Activated naive CD4-positive, alpha-beta T cell treated with anti-CD3 and anti-CD28 coated beads, Interleukin-2, amount 10 ng/mL, durations not matched to agents 7 days and 5 days (primary cell): Measurements from ENCODE around the gene OR5AU1.
"Not testable (repeated sequence)": the region's sequence is repeated elsewhere in the genome, so short reads cannot be mapped to it uniquely, and the experiment has no call there.

ENCODE experiments used
- CTCF ChIA-PET: fragments of 350-600 bp; sonication (Branson Sonifier 250); formaldehyde crosslinking; loops from one replicate; lab custom pipeline; 2021; ENCODE audit warnings: antibody characterized with exemption; lab: Charles Lee
- DNase-seq: peaks from one replicate; pipeline ENCODE4 v3.0.0-alpha.2; 2020
- H3K27ac Mint-ChIP-seq: one replicate; pipeline ENCODE4 v1.8.0; 2021; ENCODE audit warnings: mild to moderate bottlenecking, moderate library complexity, mixed read lengths
- H3K27me3 Mint-ChIP-seq: one replicate; pipeline ENCODE4 v1.8.0; 2021; ENCODE audit warnings: mild to moderate bottlenecking, mixed read lengths
- H3K36me3 Mint-ChIP-seq: one replicate; pipeline ENCODE4 v1.8.0; 2021; ENCODE audit warnings: mixed read lengths
- H3K4me1 Mint-ChIP-seq: one replicate; pipeline ENCODE4 v1.8.0; 2021; ENCODE audit warnings: mixed read lengths
- H3K4me3 Mint-ChIP-seq: one replicate; pipeline ENCODE4 v1.8.0; 2021; ENCODE audit warnings: mild to moderate bottlenecking, moderate library complexity, mixed read lengths
- H3K9me3 Mint-ChIP-seq: one replicate; pipeline ENCODE4 v1.8.0; 2021; ENCODE audit warnings: mixed read lengths

OR5AU1 gene

GRCh38 chr14:21158175-21158574 is 2.3 kb upstream of the OR5AU1 start:
- peaks cover 43% of the 10 kb centered on the region for H3K27me3 Mint-ChIP-seq
- H3K4me1 Mint-ChIP-seq, H3K9me3 Mint-ChIP-seq, H3K4me3 Mint-ChIP-seq, CTCF ChIA-PET, H3K27ac Mint-ChIP-seq, H3K36me3 Mint-ChIP-seq, DNase-seq: not testable (repeated sequence)

DNA sequence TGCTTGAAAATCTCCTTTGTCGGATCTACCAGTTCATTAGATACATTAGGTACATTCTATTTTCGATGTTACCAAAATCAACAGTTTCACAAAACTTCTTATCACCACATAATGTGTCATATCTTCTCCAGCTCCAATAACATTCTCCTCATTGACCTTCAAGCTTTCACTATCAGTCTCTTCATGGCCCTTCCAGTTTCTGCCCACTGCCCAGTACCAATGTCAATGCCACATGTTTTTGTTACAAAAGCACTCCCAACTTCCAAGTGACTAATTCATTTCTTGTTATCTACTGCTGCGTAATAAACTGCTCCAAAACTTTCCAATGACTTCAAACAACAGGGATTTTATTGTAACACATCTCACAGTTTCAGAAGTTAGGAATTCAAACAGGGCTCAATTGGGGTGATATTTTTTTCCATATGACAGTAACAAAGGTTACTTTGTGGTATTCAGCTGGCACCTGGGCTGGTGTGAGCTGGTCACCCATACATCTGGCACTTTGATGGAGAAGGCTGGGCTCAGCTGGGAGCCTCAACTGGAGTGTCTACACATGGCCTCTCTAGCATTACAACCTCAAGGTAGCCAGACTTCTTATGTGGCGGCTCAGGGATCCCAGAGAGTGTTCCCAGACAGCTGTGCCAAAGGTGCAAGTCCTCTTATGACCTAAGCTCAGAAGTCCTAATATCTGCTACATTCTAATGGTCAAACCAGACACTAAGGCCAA is 6.1 kb downstream of the OR5AU1 start:
- Mint-ChIP-seq H3K27ac (no peak overlapping the region), H3K36me3 (no peaks in the 10 kb centered on the region), H3K4me1 (no peaks in the 10 kb centered on the region), H3K27me3 (peaks cover 17% of the 10 kb centered on the region), H3K4me3 (no peak overlapping the region), H3K9me3 (peaks cover 11% of the 10 kb centered on the region)
- DNase-seq, result no peak
- CTCF ChIA-PET, result interaction anchor here (0.9 to 1.1 kb wide), 2 partner anchors 11 to 81 kb away, joined by 3 read pairs; no protein-coding TSS in a partner anchor

- no peaks in the 10 kb centered on the region for H3K4me1 Mint-ChIP-seq
- CTCF ChIA-PET, result interaction anchor here (1.0 kb wide), 1 partner anchor 130 kb away, joined by 3 read pairs; no protein-coding TSS in a partner anchor
- H3K27me3 Mint-ChIP-seq, result peaks cover 7% of the 10 kb centered on the region
- H3K9me3 Mint-ChIP-seq, result peaks cover 12% of the 10 kb centered on the region
- H3K27ac Mint-ChIP-seq, result no peak overlapping the region
- no peaks in the 10 kb centered on the region for H3K36me3 Mint-ChIP-seq
- no peak for DNase-seq
- no peak overlapping the region for H3K4me3 Mint-ChIP-seq
Observed at GRCh38 chr14:21145437-21145836, 10.4 kb downstream of the OR5AU1 start.

- no peak overlapping the region for H3K4me3 Mint-ChIP-seq
- H3K9me3 Mint-ChIP-seq, result peaks cover 12% of the 10 kb centered on the region
- no peak for DNase-seq
- no peaks in the 10 kb centered on the region for H3K4me1 Mint-ChIP-seq
- no peaks in the 10 kb centered on the region for H3K36me3 Mint-ChIP-seq
- peaks cover 7% of the 10 kb centered on the region for H3K27me3 Mint-ChIP-seq
- CTCF ChIA-PET, result no interaction called here
- H3K27ac Mint-ChIP-seq, result no peak overlapping the region
Observed at GRCh38 chr14:21142357-21142756, 13.5 kb downstream of the OR5AU1 start.

- Mint-ChIP-seq H3K4me1 (no peaks in the 10 kb centered on the region), H3K27ac (no peak overlapping the region), H3K9me3 (no peaks in the 10 kb centered on the region), H3K27me3 (no peaks in the 10 kb centered on the region), H3K36me3 (no peaks in the 10 kb centered on the region), H3K4me3 (no peak overlapping the region)
- no peak for DNase-seq
- CTCF ChIA-PET, result interaction anchor here (0.8 to 1.3 kb wide), 3 partner anchors 8 to 70 kb away, joined by 3 read pairs; no protein-coding TSS in a partner anchor
Observed at GRCh38 chr14:21136024-21136423, 19.8 kb downstream of the OR5AU1 start.

GRCh38 chr14:21133901-21134300 is 22.0 kb downstream of the OR5AU1 start:
- Mint-ChIP-seq H3K9me3 (no peaks in the 10 kb centered on the region), H3K4me3 (no peak overlapping the region), H3K27ac (no peak overlapping the region), H3K36me3 (no peaks in the 10 kb centered on the region), H3K4me1 (no peaks in the 10 kb centered on the region), H3K27me3 (peaks cover 7% of the 10 kb centered on the region)
- no peak for DNase-seq
- CTCF ChIA-PET, result no interaction called here

- CTCF ChIA-PET, result interaction anchor here (0.6 to 1.2 kb wide), 2 partner anchors 18 to 109 kb away, joined by 3 to 5 read pairs; no protein-coding TSS in a partner anchor
- Mint-ChIP-seq H3K4me3 (no peak overlapping the region), H3K27ac (no peak overlapping the region), H3K9me3 (peaks cover 4% of the 10 kb centered on the region), H3K4me1 (no peaks in the 10 kb centered on the region), H3K36me3 (no peaks in the 10 kb centered on the region), H3K27me3 (peaks cover 21% of the 10 kb centered on the region)
- DNase-seq, result no peak
Observed at GRCh38 chr14:21123429-21123828, 32.4 kb downstream of the OR5AU1 start.

DNA sequence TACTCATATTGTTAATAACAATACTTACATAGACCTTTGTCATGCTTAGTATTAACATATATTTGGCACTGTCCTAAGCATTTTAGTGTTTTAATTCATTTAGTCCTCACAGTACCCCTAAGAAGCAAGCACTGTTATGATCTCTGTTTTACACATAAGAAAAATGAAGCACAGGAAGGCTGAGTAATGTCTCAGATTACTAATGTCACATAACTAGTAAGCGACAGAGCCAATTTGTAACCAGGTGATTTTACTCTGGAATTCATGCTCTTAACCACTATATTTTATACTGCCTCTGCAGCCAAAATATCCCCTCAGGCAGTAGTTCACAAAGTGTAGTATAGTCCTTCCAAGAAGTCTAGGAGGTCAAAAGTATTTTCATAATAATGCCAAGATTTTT is 34.7 kb downstream of the OR5AU1 start:
- Mint-ChIP-seq H3K9me3 (peaks cover 4% of the 10 kb centered on the region), H3K27me3 (peaks cover 17% of the 10 kb centered on the region), H3K36me3 (no peaks in the 10 kb centered on the region), H3K4me3 (no peak overlapping the region), H3K4me1 (no peaks in the 10 kb centered on the region), H3K27ac (no peak overlapping the region)
- DNase-seq, result no peak
- CTCF ChIA-PET, result no interaction called here

- Mint-ChIP-seq H3K27me3 (peaks cover 17% of the 10 kb centered on the region), H3K9me3 (peaks cover 4% of the 10 kb centered on the region), H3K4me3 (no peak overlapping the region), H3K4me1 (no peaks in the 10 kb centered on the region), H3K27ac (no peak overlapping the region), H3K36me3 (no peaks in the 10 kb centered on the region)
- no peak for DNase-seq
- CTCF ChIA-PET, result no interaction called here
Observed at GRCh38 chr14:21120686-21121085, 35.2 kb downstream of the OR5AU1 start.

DNA sequence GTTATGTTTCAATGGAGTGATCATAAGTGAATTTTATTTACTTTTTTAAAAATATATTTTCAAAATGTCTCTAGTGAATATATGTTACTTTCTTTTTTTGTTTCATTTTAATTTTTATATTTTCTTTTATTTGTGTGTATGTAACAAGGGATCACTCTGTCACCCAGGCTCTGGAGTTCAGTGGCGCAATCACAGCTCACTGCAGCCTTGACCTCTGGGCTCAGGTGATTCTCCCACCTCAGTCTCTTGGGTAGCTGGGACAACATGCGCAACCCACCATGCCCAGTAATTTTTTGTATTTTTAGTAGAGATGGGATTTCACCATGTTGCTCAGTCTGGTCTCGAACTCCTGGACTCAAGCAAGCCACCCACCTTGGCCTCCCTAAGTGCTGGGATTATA is 36.9 kb downstream of the OR5AU1 start:
- Mint-ChIP-seq H3K36me3 (no peaks in the 10 kb centered on the region), H3K27me3 (peaks cover 17% of the 10 kb centered on the region), H3K9me3 (no peaks in the 10 kb centered on the region), H3K4me1 (no peaks in the 10 kb centered on the region), H3K27ac (no peak overlapping the region), H3K4me3 (no peak overlapping the region)
- CTCF ChIA-PET, result no interaction called here
- DNase-seq, result no peak

GRCh38 chr14:21113369-21113768 is 42.5 kb downstream of the OR5AU1 start:
- no peaks in the 10 kb centered on the region for H3K9me3 Mint-ChIP-seq
- H3K36me3 Mint-ChIP-seq, result no peaks in the 10 kb centered on the region
- H3K4me3 Mint-ChIP-seq, result no peak overlapping the region
- H3K4me1 Mint-ChIP-seq, result peaks cover 2% of the 10 kb centered on the region
- H3K27ac Mint-ChIP-seq, result no peak overlapping the region
- H3K27me3 Mint-ChIP-seq, result no peaks in the 10 kb centered on the region
- DNase-seq, result no peak
- CTCF ChIA-PET, result interaction anchor here (0.9 to 1.7 kb wide), 2 partner anchors 8 to 21 kb away, joined by 4 to 6 read pairs; no protein-coding TSS in a partner anchor

- CTCF ChIA-PET, result interaction anchor here (1.7 to 13.9 kb wide), 2 partner anchors 20 to 97 kb away, joined by 6 to 208 read pairs; no protein-coding TSS in a partner anchor
- no peaks in the 10 kb centered on the region for H3K9me3 Mint-ChIP-seq
Observed at GRCh38 chr14:21112255-21112654, 43.6 kb downstream of the OR5AU1 start.

GRCh38 chr14:21109377-21110138 is 46.3 kb downstream of the OR5AU1 start:
- DNase-seq, result no peak
- Mint-ChIP-seq H3K27me3 (peaks cover 4% of the 10 kb centered on the region), H3K36me3 (no peaks in the 10 kb centered on the region), H3K9me3 (no peaks in the 10 kb centered on the region), H3K27ac (no peak overlapping the region), H3K4me1 (peaks cover 13% of the 10 kb centered on the region), H3K4me3 (no peak overlapping the region)
- CTCF ChIA-PET, result interaction anchor here (1.3 to 13.9 kb wide), 6 partner anchors 14 to 95 kb away, joined by 3 to 208 read pairs (median 9); no protein-coding TSS in a partner anchor

More at GRCh38 chr14:21112255-21112654, 43.6 kb downstream of the OR5AU1 start:
- H3K27me3 Mint-ChIP-seq, result no peaks in the 10 kb centered on the region
- no peak overlapping the region for H3K4me3 Mint-ChIP-seq
- H3K27ac Mint-ChIP-seq, result no peak overlapping the region
- DNase-seq, result no peak
- peaks cover 2% of the 10 kb centered on the region for H3K4me1 Mint-ChIP-seq
- H3K36me3 Mint-ChIP-seq, result no peaks in the 10 kb centered on the region

GRCh38 chr14:21108791-21109190 is 47.1 kb downstream of the OR5AU1 start:
- Mint-ChIP-seq H3K27ac (no peak overlapping the region), H3K4me3 (no peak overlapping the region), H3K4me1 (peaks cover 14% of the 10 kb centered on the region), H3K9me3 (no peaks in the 10 kb centered on the region), H3K36me3 (no peaks in the 10 kb centered on the region), H3K27me3 (peaks cover 4% of the 10 kb centered on the region)
- no peak for DNase-seq
- CTCF ChIA-PET, result interaction anchor here (1.0 to 13.9 kb wide), 6 partner anchors 13 to 94 kb away, joined by 3 to 208 read pairs (median 9); no protein-coding TSS in a partner anchor
